Astrocyte of the cerebellum (primary cell): ENCODE results near the gene CALHM5.

Source experiments
- DNase-seq: peaks from one replicate; pipeline ENCODE4 v3.0.0-alpha.2; 2011; ENCODE audit warnings: low read depth
- H3K4me3 ChIP-seq: 2 replicates; pipeline ENCODE4 v1.5.1; 2011; ENCODE audit warnings: mild to moderate bottlenecking, low read depth, low read length, moderate library complexity
- CTCF ChIP-seq: IDR thresholded peaks from 2 replicates; pipeline ENCODE4 v1.5.1; 2012; ENCODE audit warnings: low read length, low read depth, moderate library complexity, mild to moderate bottlenecking; ENCODE audit errors: missing control alignments
- in situ Hi-C: cut with HindIII; loops from 2 replicates; pipeline ENCODE4 v1.10.0; 2017; ENCODE audit warnings: low sequenced_read_pairs

Gene CALHM5

GRCh38 chr6:116542426-116542825 lies 31.0 kb downstream of the CALHM5 start:
- DNase-seq: no peak
- H3K4me3 ChIP-seq: no peak overlapping the region
- TF ChIP-seq CTCF: no peak
- in situ Hi-C loops: no loop called here

DNA sequence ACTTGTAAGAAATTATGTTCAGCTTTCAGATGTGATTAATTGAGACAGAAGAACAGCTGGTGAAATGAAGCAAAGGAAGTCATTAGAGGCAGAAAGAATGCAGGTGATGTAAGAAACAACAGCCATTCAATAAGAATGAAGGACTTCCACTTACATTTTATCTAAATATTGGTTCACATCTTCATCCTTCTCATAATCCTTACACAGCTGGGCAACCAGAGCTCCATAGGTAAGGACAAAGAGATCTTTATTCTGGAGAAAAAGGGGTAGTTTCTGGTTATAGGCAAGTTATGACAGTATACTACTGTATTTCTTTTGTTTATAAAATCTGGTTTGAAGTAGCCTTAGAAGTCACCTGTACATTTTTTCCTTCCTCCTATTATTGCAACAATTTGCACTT lies 31.7 kb downstream of the CALHM5 start:
- no peak for DNase-seq
- in situ Hi-C loops: no loop called here
- no peak overlapping the region for H3K4me3 ChIP-seq
- no peak for TF ChIP-seq CTCF

DNA sequence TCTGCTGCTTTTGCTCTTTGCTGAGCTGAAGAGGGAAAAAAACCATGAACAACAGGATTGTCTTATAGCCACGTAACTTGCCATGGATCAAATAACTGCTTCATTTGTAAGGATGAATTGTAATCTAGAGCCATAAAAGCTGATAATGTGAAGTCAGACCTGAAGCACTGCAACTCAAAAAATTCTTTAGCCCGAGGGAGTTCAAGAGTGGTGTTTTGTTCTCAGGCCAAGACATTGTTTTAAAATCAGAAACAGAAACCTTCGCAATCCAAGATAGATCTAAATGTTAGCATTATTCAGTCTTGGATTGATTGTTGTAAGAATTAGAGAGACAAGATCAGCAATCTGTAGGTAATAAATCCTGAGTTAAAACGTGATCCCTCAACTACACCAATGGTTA lies 34.2 kb downstream of the CALHM5 start, which contains the start of gene TRAPPC3L:
Gene TRAPPC3L (minus strand): TSS at position 34 of the 400 bp plus-strand sequence. CDS start 170 bp downstream, outside the sequence.
- in situ Hi-C loops: no loop called here
- no peak for TF ChIP-seq CTCF
- DNase-seq: no peak
- H3K4me3 ChIP-seq: no peak within 1 kb of the TSS

DNA sequence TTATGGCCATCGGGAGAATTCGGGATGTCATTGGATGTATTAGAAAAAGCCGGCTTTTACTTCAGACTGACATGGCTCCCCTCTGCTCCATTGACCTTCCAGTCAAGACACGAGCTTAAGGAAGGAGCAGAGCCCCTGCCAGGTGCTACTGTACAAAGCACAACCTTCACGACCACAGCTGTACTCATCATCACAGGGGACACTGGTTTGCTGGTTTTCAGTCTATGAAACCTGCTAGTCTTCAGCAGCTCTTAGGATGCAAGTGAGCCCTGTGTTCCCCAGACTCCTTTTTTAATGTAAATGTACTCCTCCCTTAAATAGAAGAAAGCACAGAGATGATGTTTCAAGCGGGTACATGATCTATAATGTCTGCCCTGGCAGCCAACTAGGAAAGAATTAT lies 35.9 kb downstream of the CALHM5 start:
- DNase-seq: no peak
- in situ Hi-C loops: no loop called here
- no peak for TF ChIP-seq CTCF
- no peak overlapping the region for H3K4me3 ChIP-seq

GRCh38 chr6:116550796-116551195 lies 39.4 kb downstream of the CALHM5 start:
- H3K4me3 ChIP-seq: no peak overlapping the region
- TF ChIP-seq CTCF: no peak
- in situ Hi-C loops: no loop called here
- DNase-seq: no peak

- no peak for DNase-seq
- no peak for TF ChIP-seq CTCF
- in situ Hi-C loops: no loop called here
- no peak within 1 kb of the TSS for H3K4me3 ChIP-seq
Measured at GRCh38 chr6:116553451-116553850, 42.0 kb downstream of the CALHM5 start, which contains the start of gene CALHM4. Gene CALHM4 (plus strand): TSS chr6:116553751. CDS start chr6:116553794, 43 bp downstream.

GRCh38 chr6:116556065-116556464 lies 44.6 kb downstream of the CALHM5 start:
- H3K4me3 ChIP-seq: no peak overlapping the region
- no peak for TF ChIP-seq CTCF
- in situ Hi-C loops: no loop called here
- DNase-seq: no peak
